Measurements from ENCODE around the gene SLC36A1.
"Not testable (repeated sequence)": the region's sequence is repeated elsewhere in the genome, so short reads cannot be mapped to it uniquely, and the experiment has no call there.

The SLC36A1 gene

DNA sequence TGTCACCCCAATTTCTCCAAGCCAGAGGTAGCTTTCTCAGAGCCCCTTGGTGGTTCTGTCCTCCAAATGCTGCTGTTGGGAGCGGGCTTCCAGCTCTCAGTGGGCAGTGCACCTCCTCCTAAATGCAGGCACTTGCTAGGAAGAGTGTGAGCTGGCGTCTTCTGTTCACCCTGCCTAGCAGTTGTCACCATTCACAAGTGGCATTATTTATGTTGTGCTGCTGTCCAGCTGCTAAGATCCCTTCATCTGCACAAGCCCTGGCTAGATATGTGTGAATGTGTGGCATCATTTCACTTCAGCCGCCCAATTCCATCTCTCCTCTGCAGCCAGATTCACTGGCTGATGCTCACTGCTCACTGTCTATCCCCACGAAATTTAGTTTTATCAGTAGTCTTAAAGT is 43.7 kb downstream of the SLC36A1 start:
- DNase-seq, result no peak

DNA sequence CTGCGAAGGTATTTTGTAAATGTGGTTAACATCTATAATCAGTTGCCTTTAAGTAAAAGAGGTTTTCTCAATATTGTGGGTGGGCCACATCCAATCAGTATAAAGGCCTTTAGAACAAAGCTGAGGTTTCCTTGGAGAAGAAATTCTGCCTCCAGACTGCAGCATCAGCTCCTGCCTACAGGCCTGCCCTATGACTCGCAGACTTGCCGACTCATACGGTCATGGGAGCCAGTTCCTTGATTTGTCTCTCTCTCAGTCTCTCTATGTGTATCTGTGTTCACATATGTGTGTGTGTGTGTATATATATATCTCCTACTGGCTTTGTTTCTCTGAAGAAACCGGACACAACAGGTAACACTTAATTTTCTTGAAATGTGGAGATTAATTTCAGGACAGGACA is 45.3 kb downstream of the SLC36A1 start:
- DNase-seq, result no peak

DNA sequence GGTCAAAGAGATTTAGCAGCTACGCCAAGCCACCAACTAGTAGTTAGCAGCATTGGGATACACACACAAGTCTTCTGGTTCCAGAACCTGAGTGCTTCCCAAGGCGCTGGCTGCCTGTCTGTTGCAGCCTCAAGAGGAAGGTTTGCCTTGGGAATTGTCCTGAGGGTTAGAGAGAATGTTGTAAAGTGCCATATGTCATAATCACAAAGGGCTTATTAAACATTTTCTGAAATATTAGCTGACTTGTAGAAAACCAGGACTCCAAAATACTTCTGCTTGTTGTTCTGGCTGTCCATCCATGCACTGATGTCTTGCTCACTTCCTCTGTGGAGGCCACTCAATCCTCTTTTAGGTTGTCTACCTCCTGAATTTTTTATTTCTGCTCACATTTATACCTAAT is 46.3 kb downstream of the SLC36A1 start:
- DNase-seq, result no peak

DNA sequence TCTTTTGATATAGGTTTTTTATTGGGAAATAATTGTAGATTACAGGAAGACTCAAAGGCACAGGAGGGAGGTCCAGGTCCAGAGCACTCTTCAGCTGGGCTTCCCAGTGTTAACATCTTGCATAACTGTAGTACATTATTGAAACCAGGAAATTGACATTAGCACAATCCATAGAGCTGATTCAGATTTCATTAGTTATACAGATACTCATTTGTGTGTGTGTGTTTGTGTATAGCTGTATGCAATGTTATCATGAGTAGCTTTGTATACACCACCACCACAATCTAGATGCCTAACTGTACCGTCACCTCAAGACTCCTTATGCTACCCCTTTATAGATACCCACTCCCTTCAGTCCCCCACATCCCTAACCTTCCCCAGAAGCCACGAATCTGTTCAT is 47.9 kb downstream of the SLC36A1 start:
- DNase-seq, result no peak

DNA sequence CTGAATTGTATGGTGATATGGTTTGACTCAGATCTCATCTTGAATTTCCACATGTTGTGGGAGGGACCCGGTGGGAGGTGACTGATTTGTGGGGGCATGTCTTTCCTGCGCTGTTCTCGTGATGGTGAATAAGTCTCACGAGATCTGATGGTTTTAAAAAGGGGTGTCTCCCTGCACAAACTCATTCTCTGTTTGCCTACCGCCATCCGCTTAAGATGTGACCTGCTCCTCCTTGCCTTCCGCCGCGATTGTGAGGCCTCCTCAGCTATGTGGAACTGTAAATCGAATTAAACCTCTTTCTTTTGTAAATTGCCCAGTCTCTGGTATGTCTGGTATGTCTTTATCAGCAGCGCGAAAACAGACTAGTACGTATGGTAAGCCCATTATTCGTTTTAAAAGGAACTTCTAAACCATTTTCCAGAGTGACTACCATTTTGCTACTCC is 48.7 kb downstream of the SLC36A1 start:
- DNase-seq, result no peak

DNA sequence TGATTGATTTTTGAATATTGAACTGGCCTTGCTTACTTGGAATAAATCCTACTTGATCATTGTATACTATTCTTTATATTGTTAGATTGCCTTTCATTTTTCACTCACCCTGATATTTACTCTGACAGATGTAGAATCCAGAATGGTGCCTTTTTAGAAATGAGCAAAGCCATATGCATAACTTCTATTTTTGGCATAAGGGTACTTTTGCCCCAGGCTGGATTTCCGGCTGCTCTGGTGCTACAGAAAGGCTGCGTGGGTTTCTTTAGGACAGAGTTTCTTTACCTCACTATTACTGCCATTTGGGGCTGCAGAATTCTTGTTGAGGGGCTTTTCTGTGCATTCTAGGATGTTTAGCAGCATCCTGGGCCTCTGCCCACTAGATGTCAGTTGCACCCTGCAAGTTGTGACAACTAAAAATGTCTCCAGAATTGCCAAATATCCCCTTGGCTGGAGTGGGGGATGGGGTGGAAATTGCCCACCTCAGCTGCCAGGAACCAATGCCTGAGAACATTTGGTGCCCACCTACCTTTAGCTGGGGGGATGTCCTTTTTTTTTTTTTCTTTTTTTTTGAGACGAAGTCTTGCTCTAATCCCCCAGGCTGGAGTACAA is 50.1 kb downstream of the SLC36A1 start:
- no peak for DNase-seq

DNA sequence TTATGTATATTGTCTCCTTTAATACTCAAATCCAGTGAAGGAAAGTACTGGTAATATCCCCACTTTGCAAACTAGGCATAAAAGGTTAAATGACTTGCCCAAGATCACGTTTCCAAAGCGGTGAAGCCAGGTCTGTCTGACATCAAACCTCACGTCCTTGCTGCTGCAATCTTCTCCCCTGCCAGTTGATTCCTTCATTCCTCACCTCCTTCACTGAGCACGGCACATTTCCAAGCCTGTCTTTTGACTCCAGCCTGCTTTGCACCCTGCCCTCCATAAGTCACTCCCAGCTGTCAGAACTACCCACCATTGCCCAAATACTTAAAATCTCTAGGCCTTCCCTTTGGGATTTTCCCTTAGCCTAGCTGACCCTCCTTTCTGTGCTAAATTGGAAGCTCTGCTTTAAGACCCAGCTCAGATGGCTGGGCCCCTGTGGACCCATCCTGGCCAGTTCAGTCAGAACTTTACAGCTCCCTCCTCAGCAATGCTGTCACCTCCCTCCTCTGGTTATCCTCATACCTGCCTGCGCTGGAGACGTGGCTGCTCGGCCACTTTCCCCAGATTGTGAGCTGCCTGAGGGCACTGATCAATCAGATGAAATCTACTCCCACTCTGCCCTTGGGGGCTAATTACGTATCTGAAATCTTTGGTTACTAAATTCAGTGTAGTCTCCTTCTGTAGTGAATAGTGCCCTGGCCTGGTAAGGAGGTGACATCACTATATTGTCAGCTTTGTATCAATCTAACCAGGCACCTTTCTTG is 51.2 kb downstream of the SLC36A1 start:
- DNase-seq, result no peak

DNA sequence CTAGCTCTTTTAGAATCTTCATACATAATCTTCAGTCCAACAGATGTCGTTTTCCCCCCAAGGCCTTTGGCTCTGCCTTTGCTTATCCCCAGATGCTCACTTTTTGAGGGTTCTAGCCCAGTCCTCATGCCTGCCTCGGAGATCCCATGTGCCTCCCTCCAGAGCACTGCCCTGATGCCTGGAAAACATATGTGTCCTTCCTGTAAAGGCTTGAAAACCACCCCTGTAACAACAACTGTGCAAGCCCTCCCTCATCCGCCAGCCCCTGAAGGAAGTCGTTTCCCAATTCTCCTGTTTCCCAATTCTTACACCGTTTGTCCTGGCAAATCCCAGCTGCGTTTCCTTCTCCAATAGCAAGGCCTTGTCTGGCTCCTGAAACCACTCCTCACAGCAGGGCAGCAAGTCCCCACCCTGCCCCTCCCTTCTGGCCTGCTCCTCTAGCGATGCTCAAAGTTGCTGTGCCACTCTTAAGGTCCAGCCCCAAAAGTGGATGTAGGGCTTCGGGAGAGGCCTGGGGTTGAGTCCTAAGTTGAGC is 52.2 kb downstream of the SLC36A1 start:
- no peak for DNase-seq

DNA sequence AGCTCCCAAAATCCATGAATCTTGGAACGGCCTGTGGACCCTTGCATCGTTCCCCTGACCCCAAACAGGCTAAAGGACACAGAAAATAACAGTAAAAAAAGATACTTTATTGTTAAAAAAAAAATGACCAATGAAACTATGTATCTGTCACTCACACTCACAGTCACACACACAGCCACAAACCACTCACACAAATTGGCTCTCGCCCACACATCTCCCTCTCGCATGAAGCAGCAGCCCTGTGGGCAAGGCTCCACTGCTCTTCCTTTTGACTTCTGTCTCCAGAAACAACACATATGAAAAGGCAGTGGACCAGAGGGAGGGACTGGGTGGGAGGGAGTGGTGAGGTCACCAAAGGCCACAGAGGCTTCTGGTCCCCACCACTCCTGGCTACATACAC is 56.6 kb downstream of the SLC36A1 start:
- no peak for DNase-seq

DNA sequence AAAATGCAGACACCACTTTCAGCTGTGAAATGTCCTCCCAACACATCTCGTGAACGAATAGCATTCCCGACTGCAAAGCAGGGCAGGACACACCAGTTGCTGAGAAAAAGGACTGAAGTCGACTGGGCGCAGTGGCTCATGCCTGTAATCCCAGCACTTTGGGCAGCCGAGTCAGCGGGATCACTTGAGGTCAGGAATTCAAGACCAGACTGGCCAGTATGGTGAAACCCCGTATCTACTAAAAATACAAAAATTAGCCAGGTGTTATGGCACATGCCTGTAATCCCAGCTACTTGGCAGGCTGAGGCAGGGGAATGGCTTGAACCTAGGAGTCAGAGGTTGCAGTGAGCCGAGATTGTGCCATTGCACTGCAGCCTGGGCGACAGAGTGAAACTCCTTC is 60.9 kb downstream of the SLC36A1 start:
- not testable (repeated sequence) for DNase-seq

DNA sequence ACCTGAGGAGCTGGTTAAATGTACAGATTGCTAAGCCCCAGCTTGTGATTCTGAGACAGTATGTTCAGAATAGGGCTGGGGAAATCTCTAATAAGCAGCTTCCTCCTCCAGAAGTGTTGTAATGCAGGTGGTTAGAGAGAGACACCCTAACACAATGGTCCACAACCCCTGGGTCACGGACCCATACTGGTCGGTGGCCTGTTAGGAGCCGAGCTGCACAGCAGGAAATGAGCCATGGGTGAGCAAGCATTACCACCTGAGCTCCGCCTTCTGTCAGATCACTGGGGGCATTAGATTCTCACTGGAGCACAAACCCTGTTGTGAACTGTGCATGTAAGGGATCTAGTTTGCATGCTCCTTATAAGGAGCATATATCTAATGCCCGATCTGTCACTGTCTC is 61.8 kb downstream of the SLC36A1 start:
- no peak for DNase-seq

DNA sequence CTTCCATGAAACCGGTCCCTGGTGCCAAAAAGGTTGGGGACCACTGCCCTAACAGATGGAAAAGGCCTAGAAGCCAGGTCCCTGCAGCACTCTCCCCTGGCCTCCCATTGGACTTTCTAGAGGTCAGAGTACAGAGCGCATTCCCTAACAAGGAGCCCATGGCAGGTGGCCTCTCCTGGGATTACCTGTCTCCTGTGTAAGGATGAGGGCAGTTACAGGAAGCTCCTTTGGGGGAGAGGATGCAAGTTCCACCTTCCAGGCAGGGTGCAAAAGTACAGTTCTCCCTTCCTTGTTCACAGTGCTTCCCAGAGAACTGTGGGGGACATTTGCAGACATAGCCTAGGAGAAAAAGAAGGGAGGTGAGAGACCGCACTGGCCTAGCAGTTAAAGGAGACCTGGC is 62.4 kb downstream of the SLC36A1 start:
- DNase-seq, result no peak

DNA sequence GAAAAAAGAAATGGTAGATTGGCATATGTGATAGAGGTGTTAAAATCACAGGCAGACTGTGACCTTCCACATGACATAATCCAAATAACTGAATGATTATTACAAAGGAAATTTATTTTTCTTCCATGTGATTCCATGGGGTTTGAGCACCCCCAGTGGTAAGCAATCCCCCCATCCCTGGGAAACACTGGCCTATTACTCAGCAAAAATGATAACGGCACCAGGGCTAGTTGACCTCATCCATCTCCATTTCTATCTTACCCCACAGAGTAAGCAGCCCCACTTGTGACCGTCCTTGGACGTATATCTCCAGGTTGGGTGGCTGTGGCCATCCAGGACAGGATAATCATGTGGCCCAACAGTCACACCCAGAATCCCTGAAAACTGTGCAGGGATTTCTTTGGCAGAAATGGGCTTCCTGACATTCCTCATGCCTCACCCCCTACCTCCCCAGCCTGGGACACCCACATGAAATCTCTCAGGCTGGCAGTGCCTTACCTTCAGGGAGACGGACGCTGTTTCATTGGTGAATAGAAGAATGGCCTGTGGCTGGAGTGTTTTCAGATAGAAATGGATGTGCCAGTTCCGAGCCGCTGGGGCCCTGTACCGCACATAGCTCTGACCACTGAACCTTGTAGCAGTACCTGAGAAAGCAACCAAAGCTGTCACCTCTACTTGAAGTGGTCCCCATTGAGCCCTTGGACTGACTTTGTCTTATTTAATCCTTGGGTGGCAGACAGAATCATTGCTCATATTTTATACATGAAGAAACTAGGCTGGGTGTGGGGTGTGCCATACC is 69.9 kb downstream of the SLC36A1 start:
- no peak for DNase-seq

DNA sequence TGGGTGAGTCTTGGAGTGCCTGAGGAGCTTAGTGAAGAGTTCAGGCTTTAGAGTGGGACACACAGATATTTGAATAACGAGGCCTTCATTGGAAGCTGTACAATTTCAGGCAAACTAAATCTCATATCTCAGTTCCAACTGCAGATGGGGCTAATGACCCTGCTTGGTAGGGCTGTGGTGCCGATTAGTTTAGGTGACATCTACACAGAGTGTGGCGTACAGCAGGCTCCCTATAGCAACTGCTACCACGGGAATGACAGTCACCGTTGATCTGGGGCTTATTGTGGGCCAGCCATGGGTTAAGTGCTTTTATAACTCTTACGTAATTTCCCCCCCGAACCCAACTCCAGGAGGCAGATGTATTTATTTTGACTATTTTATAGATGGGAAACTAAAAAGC is 72.9 kb downstream of the SLC36A1 start:
- no peak for DNase-seq

DNA sequence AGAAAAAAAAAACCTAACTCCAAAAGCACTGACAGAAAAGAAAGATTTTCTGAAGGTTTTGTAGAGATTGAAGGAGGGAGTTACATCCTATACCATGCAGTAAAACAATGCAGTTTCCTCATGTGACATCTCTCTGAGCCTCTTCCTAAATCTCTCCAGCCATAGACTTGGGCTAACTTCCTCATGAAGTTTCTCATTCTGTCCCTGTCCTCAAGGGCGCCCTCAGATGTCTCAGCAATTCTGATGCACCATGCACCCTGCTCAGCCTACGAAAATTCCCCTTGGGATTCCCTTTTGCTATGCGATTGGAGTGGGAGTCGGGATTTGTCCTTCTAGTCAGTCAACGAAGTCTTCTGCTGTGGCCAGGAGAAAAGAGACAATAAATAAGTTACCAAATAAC is 74.8 kb downstream of the SLC36A1 start:
- DNase-seq, result no peak

DNA sequence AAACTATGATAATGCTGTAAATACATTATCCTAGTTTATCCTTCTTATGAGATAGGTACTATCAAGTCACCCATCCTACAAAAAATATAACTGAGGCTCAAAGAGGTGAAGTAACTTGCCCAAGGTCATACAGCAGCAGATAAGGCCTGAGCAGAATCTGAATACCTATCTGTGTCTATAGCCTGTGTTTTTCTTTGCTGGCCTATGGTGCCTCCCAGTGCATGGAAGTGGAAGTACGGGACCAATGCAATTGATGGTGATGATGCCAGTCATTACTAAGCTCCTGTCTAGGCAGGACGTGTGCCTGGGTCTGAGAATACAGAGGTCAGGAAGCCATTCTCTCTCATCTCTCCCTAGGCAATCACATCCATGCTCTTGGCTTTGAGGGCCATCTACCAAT is 75.9 kb downstream of the SLC36A1 start:
- peak; percentile 26 for DNase-seq

DNA sequence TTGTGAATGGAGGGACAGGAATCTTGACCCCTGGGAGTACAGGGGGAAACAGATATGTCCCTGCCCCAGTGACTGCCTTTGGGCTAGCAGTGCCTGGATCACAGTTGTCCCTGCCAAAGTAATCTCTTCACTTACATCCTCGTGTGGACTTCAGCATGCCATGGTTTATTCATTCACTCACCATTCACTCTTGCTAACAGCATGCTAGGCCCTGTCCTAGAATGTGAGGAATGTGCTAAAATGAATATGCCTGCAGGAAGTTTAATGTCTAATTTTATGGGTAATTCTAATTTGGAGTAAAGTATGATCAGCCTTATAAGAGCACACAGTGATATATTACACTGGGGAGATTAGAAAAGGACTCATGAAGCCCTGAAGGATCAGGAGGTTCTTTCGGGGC is 80.8 kb downstream of the SLC36A1 start:
- DNase-seq, result no peak

DNA sequence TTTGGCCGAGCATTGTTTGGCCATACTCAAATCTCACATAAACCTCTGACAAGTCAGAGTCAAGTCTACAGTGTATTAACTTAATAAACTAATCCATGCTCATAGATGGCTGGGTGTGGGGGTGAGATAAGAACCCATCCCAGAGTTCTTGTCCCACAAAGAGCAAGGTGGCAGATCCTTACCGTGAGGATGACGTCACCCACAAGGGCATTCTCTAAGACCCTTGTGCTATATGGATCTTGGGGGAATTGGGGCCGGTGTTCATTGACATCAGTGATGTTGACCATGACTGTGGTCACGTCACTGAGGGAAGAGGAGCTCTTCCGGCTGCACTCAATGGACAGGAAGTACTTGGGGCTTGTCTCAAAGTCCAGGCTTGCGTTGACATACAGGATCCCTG is 81.6 kb downstream of the SLC36A1 start:
- DNase-seq, result no peak

DNA sequence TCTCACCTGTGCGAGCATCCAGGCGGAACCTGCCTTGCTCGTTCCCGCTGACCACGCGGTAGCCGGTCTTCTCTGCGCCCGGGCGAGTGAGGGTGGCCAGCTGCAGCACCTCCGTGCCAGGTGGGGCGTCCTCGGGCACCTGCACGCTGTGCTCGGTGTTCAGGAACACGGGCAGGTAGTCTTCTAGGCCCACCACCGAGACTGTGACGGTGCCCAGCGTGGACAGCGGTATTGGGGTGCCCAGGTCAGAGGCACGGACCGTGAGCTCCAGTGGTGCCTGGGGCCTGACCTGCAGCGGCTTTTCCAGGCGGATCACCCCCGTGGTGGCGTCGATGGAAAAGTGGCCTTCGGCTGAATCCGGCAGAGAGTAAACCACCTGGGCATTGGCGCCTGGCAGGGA is 84.2 kb downstream of the SLC36A1 start:
- DNase-seq, result no peak

DNA sequence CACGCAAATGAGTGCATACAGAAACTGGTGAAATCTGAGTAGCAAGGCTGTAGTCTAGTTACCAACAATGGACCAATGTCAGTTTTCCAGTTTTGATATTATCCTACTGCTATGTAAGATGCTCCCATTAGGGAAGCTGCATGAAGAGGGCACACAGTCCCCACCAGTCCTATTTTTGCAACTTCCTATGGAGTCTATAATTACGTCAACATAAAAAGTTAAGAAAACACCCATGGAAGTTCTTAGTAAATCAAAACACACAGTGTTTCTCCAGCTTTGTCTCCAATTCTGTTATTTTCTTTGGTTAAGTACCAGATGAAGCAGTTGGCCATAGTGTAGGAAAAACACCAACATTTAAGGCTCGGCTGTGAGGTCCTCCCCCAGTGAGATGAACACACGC is 85.0 kb downstream of the SLC36A1 start:
- no peak for DNase-seq

DNA sequence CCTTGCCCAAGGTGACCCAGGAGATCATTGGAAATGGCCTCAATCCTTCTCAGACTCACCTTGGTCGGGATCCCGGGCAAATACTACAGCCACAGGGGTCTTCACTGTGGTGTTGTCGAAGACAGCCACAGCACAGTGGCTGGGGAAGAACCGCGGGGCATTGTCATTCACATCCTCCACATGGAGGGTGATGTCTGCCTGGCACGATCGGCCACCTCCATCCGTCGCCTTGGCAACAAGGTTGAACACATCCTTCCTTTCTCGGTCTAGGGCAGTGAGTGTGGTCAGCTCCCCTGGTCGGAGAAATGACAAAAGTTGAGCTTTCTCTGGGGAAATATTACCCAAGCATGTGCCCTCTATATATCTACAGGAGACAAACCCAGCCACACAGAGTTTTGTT is 86.9 kb downstream of the SLC36A1 start:
- DNase-seq, result no peak

DNA sequence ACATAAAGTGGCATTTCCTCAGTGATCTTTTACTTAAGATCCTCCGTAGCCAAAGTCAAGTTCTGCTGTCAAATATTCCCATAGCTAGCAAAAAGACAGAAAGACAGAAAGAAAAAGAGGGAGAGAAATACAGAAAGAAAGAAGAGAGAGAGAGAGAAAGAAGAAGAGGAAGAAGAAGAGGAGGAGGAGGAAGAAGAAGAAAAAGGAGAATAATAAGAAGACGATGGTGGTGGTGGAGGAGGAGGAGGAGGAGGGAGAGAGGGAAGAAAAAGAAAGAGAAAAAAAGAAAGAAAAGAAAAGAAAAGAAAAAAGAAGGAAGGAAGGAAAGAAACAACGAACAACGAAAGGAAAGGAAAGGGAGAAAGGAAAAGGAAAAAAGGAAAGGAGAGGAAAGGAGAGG is 89.6 kb downstream of the SLC36A1 start:
- no peak for DNase-seq

DNA sequence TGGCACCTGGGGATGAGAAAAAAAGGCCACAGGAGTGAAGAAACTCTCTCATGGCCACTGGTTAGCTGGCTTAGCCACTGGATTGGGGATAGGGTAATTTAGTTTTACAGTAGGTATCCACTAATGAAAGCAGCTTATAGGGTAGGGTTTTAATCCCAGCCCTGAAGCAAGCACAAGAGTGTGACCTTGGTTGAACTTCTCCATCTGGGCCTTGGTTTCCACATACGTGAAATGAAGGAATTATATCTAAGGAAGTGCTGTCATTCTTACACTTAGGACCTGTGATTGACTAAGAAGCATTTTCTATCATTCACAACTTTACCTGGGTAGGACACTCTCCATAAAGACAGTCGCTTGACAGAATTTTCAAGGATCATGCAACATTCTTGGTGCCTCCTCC is 94.2 kb downstream of the SLC36A1 start:
- DNase-seq, result no peak

Measured in NCI-H1092 treated with DMSO at 0.1 percent for 48 hours (cell line).